ENCODE data around the gene DOCK9. TPM values are rescaled to one million over a fixed set of nuclear protein-coding genes. Genes with fewer than 3 reads are reported as not detected.
A peak's percentile ranks its signal among the peaks of the same experiment; 100 is the strongest.

Gene DOCK9
- total and polyA plus RNA-seq, 8 donors: 7.5 to 26.3 (median 16.3) TPM

GRCh38 chr13:98751861-98752466 lies 225.9 kb downstream of the DOCK9 start:
- H3K27me3 ChIP-seq: peaks cover 0 to 3% (median 0%) of the 10 kb centered on the region in 4 donors
- ATAC-seq (peak; percentile 63 to 69 (median 68)), FAIRE-seq (no peak), DNase-seq (peak in 4 of 6 donors; percentile 17 to 68 (median 52))
- TF ChIP-seq CTCF (IDR thresholded peaks at IDR 0.05): no peak
- intact Hi-C loops (cut with DNase I): no loop called here
- H3K4me3 ChIP-seq: peak overlapping the region; percentile 27 to 56 (median 47)
- no peaks in the 10 kb centered on the region for H3K9me3 ChIP-seq
- H3K36me3 ChIP-seq: no peaks in the 10 kb centered on the region
- 2 to 5% methylated on average over 36 of the region's 36 CpGs for WGBS, 2 donors
- H3K4me1 ChIP-seq: no peaks in the 10 kb centered on the region
- H3K27ac ChIP-seq: peak overlapping the region in 3 of 4 donors; percentile 3 to 46 (median 41)

GRCh38 chr13:98751367-98751782 lies 226.5 kb downstream of the DOCK9 start:
- no peak for TF ChIP-seq CTCF (IDR thresholded peaks at IDR 0.05)
- FAIRE-seq (no peak), ATAC-seq (peak; percentile 70 to 82 (median 80)), DNase-seq (peak in 2 of 6 donors; percentile 31 to 45)
- H3K36me3 ChIP-seq: no peaks in the 10 kb centered on the region
- intact Hi-C loops (cut with DNase I): no loop called here
- 36 to 40% methylated on average over 8 of the region's 8 CpGs for WGBS, 2 donors
- H3K27me3 ChIP-seq: peaks cover 0 to 3% (median 0%) of the 10 kb centered on the region in 4 donors
- H3K27ac ChIP-seq: peak overlapping the region in 3 of 4 donors; percentile 3 to 46 (median 41)
- H3K4me3 ChIP-seq: peak overlapping the region in 2 of 4 donors; percentile 54 to 56
- H3K4me1 ChIP-seq: no peaks in the 10 kb centered on the region
- H3K9me3 ChIP-seq: no peaks in the 10 kb centered on the region

GRCh38 chr13:98749501-98749900 lies 228.4 kb downstream of the DOCK9 start:
- H3K4me3 ChIP-seq: no peak overlapping the region
- no peak for TF ChIP-seq CTCF (IDR thresholded peaks at IDR 0.05)
- intact Hi-C loops (cut with DNase I): no loop called here
- FAIRE-seq (no peak), ATAC-seq (no peak), DNase-seq (no peak)
- H3K36me3 ChIP-seq: no peaks in the 10 kb centered on the region
- H3K4me1 ChIP-seq: no peaks in the 10 kb centered on the region
- peaks cover 0 to 3% (median 0%) of the 10 kb centered on the region in 4 donors for H3K27me3 ChIP-seq
- no peaks in the 10 kb centered on the region for H3K9me3 ChIP-seq
- H3K27ac ChIP-seq: no peak overlapping the region
- WGBS, 2 donors: 62 to 81% methylated on average over 3 of the region's 3 CpGs

GRCh38 chr13:98746968-98747367 lies 230.9 kb downstream of the DOCK9 start:
- intact Hi-C loops (cut with DNase I): no loop called here
- 86 to 91% methylated on average over 8 of the region's 8 CpGs for WGBS, 2 donors
- FAIRE-seq: no peak
- H3K9me3 ChIP-seq: no peaks in the 10 kb centered on the region
- no peaks in the 10 kb centered on the region for H3K4me1 ChIP-seq
- H3K4me3 ChIP-seq: no peak overlapping the region
- DNase-seq: no peak
- no peak for TF ChIP-seq CTCF (IDR thresholded peaks at IDR 0.05)
- ATAC-seq: no peak
- H3K27me3 ChIP-seq: no peaks in the 10 kb centered on the region
- H3K27ac ChIP-seq: no peak overlapping the region
- no peaks in the 10 kb centered on the region for H3K36me3 ChIP-seq

Other genes starting within 250 kb of the DOCK9 start
- gene SLC15A1, start 225.4 kb downstream of the DOCK9 start, total RNA-seq: 1 to 10 TPM; 4.6 to 9.9 (median 6.2) TPM
- 10 to 100 TPM in 1 of 2 donors, 1 to 10 TPM in 1; 9.7 to 16.7 TPM for gene SLC15A1, start 225.4 kb downstream of the DOCK9 start, polyA plus RNA-seq
- 10 to 100 TPM; 17.5 to 28.5 (median 24.4) TPM for gene UBAC2, start 222.8 kb upstream of the DOCK9 start, total RNA-seq
- 10 to 100 TPM; 29.1 to 29.5 TPM for gene UBAC2, start 222.8 kb upstream of the DOCK9 start, polyA plus RNA-seq

Data from pancreas (tissue), 10 donors.